K562 (cell line): Measurements from ENCODE around the gene RELL2. TPM values are rescaled to one million over a fixed set of nuclear protein-coding genes. Genes with fewer than 3 reads are reported as not detected.
A peak's percentile ranks its signal among the peaks of the same experiment; 100 is the strongest.

Source experiments
- CBX3 ChIP-seq, 2 experiments: IDR thresholded peaks; 1 replicate in 1 of 2; 2 replicates in 1 of 2; pipeline ENCODE4 v1.6.1; 2012; ENCODE audit warnings: inconsistent platforms in 2 of 2, low read length in 2 of 2, borderline replicate concordance in 1 of 2, control low read depth in 1 of 2
- ETV5 ChIP-seq: sonication (generic); formaldehyde crosslinking; IDR thresholded peaks from 2 replicates; pipeline ENCODE4 v1.4.0; 2020; ENCODE audit warnings: low read depth, mild to moderate bottlenecking, missing genetic modification reagents
- EWSR1 ChIP-seq: fragments of 450-650 bp; IDR thresholded peaks from 2 replicates; pipeline ENCODE4 v1.6.1; 2018; ENCODE audit warnings: borderline replicate concordance, mild to moderate bottlenecking, low read depth, moderate library complexity; ENCODE audit not compliant: partially characterized antibody
- FOXA1 ChIP-seq: fragments of 450-650 bp; IDR thresholded peaks from 2 replicates; pipeline ENCODE4 v1.6.1; 2016; ENCODE audit warnings: mild to moderate bottlenecking, borderline replicate concordance
- GTF2A2 ChIP-seq: IDR thresholded peaks from 2 replicates; pipeline ENCODE4 v1.6.1; 2016; ENCODE audit warnings: mild to moderate bottlenecking, missing genetic modification characterization, missing compliant biosample characterization
- KDM4B ChIP-seq, 2 experiments: fragments of 450-650 bp in 1 of 2; sonication (generic) in 1 of 2; IDR thresholded peaks; 2 replicates each; pipeline ENCODE4 v1.6.1; 2016 to 2017; ENCODE audit warnings: borderline replicate concordance in 2 of 2, antibody characterized with exemption in 1 of 2, low read depth in 1 of 2, mild to moderate bottlenecking in 1 of 2
- MBD2 ChIP-seq: sonication (generic); IDR thresholded peaks from 2 replicates; pipeline ENCODE4 v1.6.1; 2016; ENCODE audit warnings: low read depth, borderline replicate concordance
- MCM3 ChIP-seq: fragments of 450-650 bp; IDR thresholded peaks from 2 replicates; pipeline ENCODE4 v1.6.1; 2016
- MEF2A ChIP-seq: IDR thresholded peaks from 2 replicates; pipeline ENCODE4 v1.6.1; 2011; ENCODE audit warnings: low read depth, mild to moderate bottlenecking, low read length, moderate library complexity; ENCODE audit not compliant: control insufficient read depth
- PTBP1 ChIP-seq: fragments of 200-400 bp; formaldehyde crosslinking; IDR thresholded peaks from 2 replicates; pipeline ENCODE4 v1.6.1; 2017; ENCODE audit warnings: low read depth, low read length
- RBM15 ChIP-seq: fragments of 200-400 bp; formaldehyde crosslinking; IDR thresholded peaks from 2 replicates; pipeline ENCODE4 v1.6.1; 2018; ENCODE audit warnings: mild to moderate bottlenecking, low read length, moderate library complexity; ENCODE audit not compliant: insufficient read depth
- SMAD2 ChIP-seq: fragments of 150-350 bp; IDR thresholded peaks from 2 replicates; pipeline ENCODE4 v1.6.1; 2014; ENCODE audit warnings: low read depth, mild to moderate bottlenecking, low read length
- TCF7 ChIP-seq: sonication (generic); IDR thresholded peaks from 2 replicates; pipeline ENCODE4 v1.6.1; 2016; ENCODE audit warnings: antibody characterized with exemption, borderline replicate concordance
- THAP7 ChIP-seq: fragments of 250-450 bp; sonication (Bioruptor Pico); IDR thresholded peaks from 2 replicates; pipeline ENCODE4 v1.5.0; 2021
- XRCC3 ChIP-seq: fragments of 450-650 bp; IDR thresholded peaks from 2 replicates; pipeline ENCODE4 v1.6.1; 2017; ENCODE audit warnings: mild to moderate bottlenecking, moderate library complexity
- ZNF311 ChIP-seq: fragments of 250-450 bp; sonication (Bioruptor Pico); IDR thresholded peaks from 2 replicates; pipeline ENCODE4 v1.4.0; 2020; ENCODE audit warnings: mild to moderate bottlenecking, moderate library complexity
- polyA plus RNA-seq, 8 experiments: library from polyadenylated mRNA; depleted of rRNA in 4 of 8; stranded (reverse) in 5 of 8; unstranded in 3 of 8; fragments of >200 nt; fragmentation: Nextera tagmentation in 2 of 8; fragmentation: Illumina TruSeq in 1 of 8; extraction: Ambion mirVana in 2 of 8; extraction: Trizol in 1 of 8; gene quantifications; 2 replicates each; pipeline versions ENCODE4 v1.2.1 to v1.2.3, GENCODE V29; 2011 to 2014; ENCODE audit warnings: inconsistent platforms in 1 of 8, missing spikeins in 1 of 8
- total RNA-seq, 7 experiments: library from RNA; depleted of rRNA in 6 of 7; stranded (reverse); fragments of >200 nt in 6 of 7; fragmentation: Illumina TruSeq in 2 of 7; extraction: Trizol in 2 of 7; gene quantifications; 2 replicates each; pipeline versions ENCODE4 v1.2.1 to v1.2.3, GENCODE V29; 2011 to 2021; ENCODE audit warnings: low replicate concordance in 1 of 7
- TF ChIP-seq, protein P1 (sequence below): IDR thresholded peaks from 2 replicates; pipeline ENCODE4 v1.6.1; 2016; ENCODE audit warnings: missing genetic modification characterization, missing compliant biosample characterization
- TF ChIP-seq, protein P2 (sequence below): fragments of 250-450 bp; sonication (Bioruptor Pico); IDR thresholded peaks from 2 replicates; pipeline ENCODE4 v1.5.0; 2020; ENCODE audit warnings: mild to moderate bottlenecking, borderline replicate concordance
- TF ChIP-seq, protein P3 (sequence below): sonication (generic); formaldehyde crosslinking; IDR thresholded peaks from 2 replicates; pipeline ENCODE4 v1.8.1; 2023; ENCODE audit warnings: missing genetic modification reagents, mild to moderate bottlenecking, borderline replicate concordance

Gene RELL2
- total and polyA plus RNA-seq, 9 of the 15 experiments (the other 6 are each of a cell fraction or from before 2014, with no cell fraction given): 0.06 to 36.0 (median 14.3) TPM

DNA sequence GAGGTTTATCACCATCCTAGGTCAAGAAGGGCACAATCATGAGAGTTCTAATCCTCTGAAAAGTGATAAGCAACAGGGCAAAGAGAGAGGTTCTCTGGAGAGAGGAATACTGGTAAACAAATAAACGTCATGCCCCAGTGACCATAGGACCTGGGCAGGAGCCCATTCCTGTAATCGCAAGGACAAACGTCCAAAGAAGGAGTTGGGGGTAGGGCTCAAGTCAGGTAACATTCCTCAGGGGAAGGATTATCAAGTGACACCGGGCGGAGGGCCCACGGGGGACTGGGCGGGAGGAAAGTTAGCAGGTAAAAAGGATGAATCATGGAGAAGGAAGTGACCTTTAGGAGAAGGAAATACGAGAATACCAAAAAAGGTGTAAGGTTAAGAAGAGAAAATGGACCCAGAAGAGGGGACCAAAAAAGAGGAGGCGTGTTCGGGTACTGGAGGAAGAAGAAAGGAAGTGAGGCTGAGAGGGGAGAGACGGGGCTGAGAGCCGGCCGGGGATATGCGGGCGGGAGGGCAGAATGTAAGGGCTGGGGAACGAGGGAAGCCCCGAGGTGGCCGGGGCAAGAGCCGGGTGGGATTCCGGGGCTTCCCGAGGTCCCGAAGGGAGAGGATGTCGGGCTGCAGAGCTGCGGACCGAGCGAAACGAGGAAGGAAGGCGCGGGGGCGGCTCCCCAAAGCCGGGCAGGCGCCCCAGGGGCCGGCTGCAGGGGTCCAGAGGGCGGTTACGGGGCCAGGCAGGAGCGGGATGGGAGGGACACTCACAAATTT, 18.6 kb upstream of the RELL2 start (continued):
- no peak for TF ChIP-seq ETV5 (CRISPR knock-in tag)
- TF ChIP-seq ZNF311: no peak
- no peak for TF ChIP-seq FOXA1
- TF ChIP-seq, protein P1, sequence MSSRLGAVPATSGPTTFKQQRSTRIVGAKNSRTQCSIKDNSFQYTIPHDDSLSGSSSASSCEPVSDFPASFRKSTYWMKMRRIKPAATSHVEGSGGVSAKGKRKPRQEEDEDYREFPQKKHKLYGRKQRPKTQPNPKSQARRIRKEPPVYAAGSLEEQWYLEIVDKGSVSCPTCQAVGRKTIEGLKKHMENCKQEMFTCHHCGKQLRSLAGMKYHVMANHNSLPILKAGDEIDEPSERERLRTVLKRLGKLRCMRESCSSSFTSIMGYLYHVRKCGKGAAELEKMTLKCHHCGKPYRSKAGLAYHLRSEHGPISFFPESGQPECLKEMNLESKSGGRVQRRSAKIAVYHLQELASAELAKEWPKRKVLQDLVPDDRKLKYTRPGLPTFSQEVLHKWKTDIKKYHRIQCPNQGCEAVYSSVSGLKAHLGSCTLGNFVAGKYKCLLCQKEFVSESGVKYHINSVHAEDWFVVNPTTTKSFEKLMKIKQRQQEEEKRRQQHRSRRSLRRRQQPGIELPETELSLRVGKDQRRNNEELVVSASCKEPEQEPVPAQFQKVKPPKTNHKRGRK (tag): peak; percentile 80
- TF ChIP-seq GTF2A2: no peak
- TF ChIP-seq, protein P2, sequence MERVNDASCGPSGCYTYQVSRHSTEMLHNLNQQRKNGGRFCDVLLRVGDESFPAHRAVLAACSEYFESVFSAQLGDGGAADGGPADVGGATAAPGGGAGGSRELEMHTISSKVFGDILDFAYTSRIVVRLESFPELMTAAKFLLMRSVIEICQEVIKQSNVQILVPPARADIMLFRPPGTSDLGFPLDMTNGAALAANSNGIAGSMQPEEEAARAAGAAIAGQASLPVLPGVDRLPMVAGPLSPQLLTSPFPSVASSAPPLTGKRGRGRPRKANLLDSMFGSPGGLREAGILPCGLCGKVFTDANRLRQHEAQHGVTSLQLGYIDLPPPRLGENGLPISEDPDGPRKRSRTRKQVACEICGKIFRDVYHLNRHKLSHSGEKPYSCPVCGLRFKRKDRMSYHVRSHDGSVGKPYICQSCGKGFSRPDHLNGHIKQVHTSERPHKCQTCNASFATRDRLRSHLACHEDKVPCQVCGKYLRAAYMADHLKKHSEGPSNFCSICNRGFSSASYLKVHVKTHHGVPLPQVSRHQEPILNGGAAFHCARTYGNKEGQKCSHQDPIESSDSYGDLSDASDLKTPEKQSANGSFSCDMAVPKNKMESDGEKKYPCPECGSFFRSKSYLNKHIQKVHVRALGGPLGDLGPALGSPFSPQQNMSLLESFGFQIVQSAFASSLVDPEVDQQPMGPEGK (CRISPR knock-in tag): no peak
- no peak for TF ChIP-seq EWSR1
- no peak for TF ChIP-seq MBD2
- TF ChIP-seq RBM15: no peak
- TF ChIP-seq, protein P3, sequence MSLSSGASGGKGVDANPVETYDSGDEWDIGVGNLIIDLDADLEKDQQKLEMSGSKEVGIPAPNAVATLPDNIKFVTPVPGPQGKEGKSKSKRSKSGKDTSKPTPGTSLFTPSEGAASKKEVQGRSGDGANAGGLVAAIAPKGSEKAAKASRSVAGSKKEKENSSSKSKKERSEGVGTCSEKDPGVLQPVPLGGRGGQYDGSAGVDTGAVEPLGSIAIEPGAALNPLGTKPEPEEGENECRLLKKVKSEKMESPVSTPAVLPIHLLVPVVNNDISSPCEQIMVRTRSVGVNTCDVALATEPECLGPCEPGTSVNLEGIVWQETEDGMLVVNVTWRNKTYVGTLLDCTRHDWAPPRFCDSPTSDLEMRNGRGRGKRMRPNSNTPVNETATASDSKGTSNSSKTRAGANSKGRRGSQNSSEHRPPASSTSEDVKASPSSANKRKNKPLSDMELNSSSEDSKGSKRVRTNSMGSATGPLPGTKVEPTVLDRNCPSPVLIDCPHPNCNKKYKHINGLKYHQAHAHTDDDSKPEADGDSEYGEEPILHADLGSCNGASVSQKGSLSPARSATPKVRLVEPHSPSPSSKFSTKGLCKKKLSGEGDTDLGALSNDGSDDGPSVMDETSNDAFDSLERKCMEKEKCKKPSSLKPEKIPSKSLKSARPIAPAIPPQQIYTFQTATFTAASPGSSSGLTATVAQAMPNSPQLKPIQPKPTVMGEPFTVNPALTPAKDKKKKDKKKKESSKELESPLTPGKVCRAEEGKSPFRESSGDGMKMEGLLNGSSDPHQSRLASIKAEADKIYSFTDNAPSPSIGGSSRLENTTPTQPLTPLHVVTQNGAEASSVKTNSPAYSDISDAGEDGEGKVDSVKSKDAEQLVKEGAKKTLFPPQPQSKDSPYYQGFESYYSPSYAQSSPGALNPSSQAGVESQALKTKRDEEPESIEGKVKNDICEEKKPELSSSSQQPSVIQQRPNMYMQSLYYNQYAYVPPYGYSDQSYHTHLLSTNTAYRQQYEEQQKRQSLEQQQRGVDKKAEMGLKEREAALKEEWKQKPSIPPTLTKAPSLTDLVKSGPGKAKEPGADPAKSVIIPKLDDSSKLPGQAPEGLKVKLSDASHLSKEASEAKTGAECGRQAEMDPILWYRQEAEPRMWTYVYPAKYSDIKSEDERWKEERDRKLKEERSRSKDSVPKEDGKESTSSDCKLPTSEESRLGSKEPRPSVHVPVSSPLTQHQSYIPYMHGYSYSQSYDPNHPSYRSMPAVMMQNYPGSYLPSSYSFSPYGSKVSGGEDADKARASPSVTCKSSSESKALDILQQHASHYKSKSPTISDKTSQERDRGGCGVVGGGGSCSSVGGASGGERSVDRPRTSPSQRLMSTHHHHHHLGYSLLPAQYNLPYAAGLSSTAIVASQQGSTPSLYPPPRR (CRISPR knock-in tag): no peak
- TF ChIP-seq PTBP1: no peak
- no peak for TF ChIP-seq SMAD2
- no peak for TF ChIP-seq MCM3
- TF ChIP-seq TCF7: no peak
- no peak for TF ChIP-seq KDM4B (IDR thresholded peaks at IDR 0.05; ENCODE audit: borderline replicate concordance in 2 of 2, low read depth in 1 of 2)
- TF ChIP-seq THAP7 (CRISPR knock-in tag): no peak
- no peak for TF ChIP-seq XRCC3
- TF ChIP-seq CBX3 (IDR thresholded peaks at IDR 0.05; ENCODE audit: borderline replicate concordance in 1 of 2, low read length in 2 of 2): 0 out of 3 replicates have a peak, but pooled peaks of 1 of the 2 experiments have one; percentile 45
- TF ChIP-seq MEF2A: no peak
